HG03558 (cell line): ENCODE measurements around the gene NR2C2AP.

Source experiments
- ATAC-seq: cut with Tn5 transposase; IDR thresholded peaks from one replicate; pipeline ENCODE4 v1.9.1; 2021; ENCODE audit warnings: moderate number of reproducible peaks; ENCODE audit not compliant: unreplicated experiment; ENCODE audit errors: extremely low read depth

Gene NR2C2AP

GRCh38 chr19:19155495-19156219 is 47.6 kb downstream of the NR2C2AP start:
- no peak for ATAC-seq

GRCh38 chr19:19154768-19155494 is 48.3 kb downstream of the NR2C2AP start:
- no peak for ATAC-seq

GRCh38 chr19:19152668-19153384 is 50.4 kb downstream of the NR2C2AP start:
- ATAC-seq: no peak

- ATAC-seq: peak; percentile 45
Observed at GRCh38 chr19:19151418-19151817, 51.8 kb downstream of the NR2C2AP start.
